ENCODE measurements around the gene PPP2R5C. TPM values are rescaled to one million over a fixed set of nuclear protein-coding genes. Genes with fewer than 3 reads are reported as not detected.
A peak's percentile ranks its signal among the peaks of the same experiment; 100 is the strongest.

The PPP2R5C gene
- total and polyA plus RNA-seq, 2 of the 8 experiments (the other 6 are each of a cell fraction or from before 2014, with no cell fraction given): 49.6 to 95.9 TPM

GRCh38 chr14:101716956-101717662 is 44.4 kb upstream of the PPP2R5C start:
- H3K4me2 ChIP-seq (ENCODE audit: insufficient read depth in 1 of 2, low read depth in 2 of 2, low read length in 2 of 2): peak overlapping the region in 1 of 2 experiments; percentile 30; a peak in 1 of 4 replicates
- CTCF ChIA-PET (ENCODE audit: partially characterized antibody): interaction anchor here (1.4 kb wide), 1 partner anchor 10 kb away, joined by 5 read pairs; no protein-coding TSS in a partner anchor
- peak overlapping the region; percentile 58 for H2AFZ ChIP-seq (ENCODE audit: low read length)
- H3K9ac ChIP-seq (replicated peaks in 1 of 4; ENCODE audit: extremely low read depth in 1 of 4, low read depth in 3 of 4, low read length in 3 of 4): no peak overlapping the region
- H3K23ac ChIP-seq (ENCODE audit: insufficient read length): no peak overlapping the region
- 77% methylated on average over 16 of the region's 17 CpGs; no CpG with 5 or more reads in 1 of the 2 experiments for WGBS, 2 experiments (ENCODE audit: extremely low coverage in 1 of 2, insufficient coverage in 1 of 2, insufficient read length in 1 of 2, insufficient replicate concordance in 2 of 2, low coverage in 1 of 2, low lambda C conversion rate in 2 of 2, missing lambda C conversion rate in 1 of 2)
- POLR2A ChIA-PET (ENCODE audit: partially characterized antibody): interaction anchor here (0.7 kb wide), 1 partner anchor 121 kb away, joined by 3 read pairs; no protein-coding TSS in a partner anchor
- H3K14ac ChIP-seq (ENCODE audit: insufficient read length): peak overlapping the region; percentile 14
- no peak overlapping the region for H2BK20ac ChIP-seq (ENCODE audit: low read length)
- no peaks in the 10 kb centered on the region for H3K36me3 ChIP-seq (ENCODE audit: control insufficient read depth in 2 of 4, insufficient read depth in 4 of 4, low read length in 3 of 4)
- H2BK5ac ChIP-seq (ENCODE audit: low read depth, low read length): 0 out of 2 replicates have a peak overlapping the region, but pooled peaks have one; percentile 16
- no peak overlapping the region for H3K4me3 ChIP-seq (ENCODE audit: extremely low read depth in 1 of 4, insufficient read depth in 2 of 4, low read depth in 3 of 4, low read length in 4 of 4)
- peak overlapping the region; percentile 48 for H3K18ac ChIP-seq (ENCODE audit: extremely low read depth, low read length)
- H4K8ac ChIP-seq (ENCODE audit: extremely low read depth, insufficient read depth, low read length): peak overlapping the region; percentile 73; the same call in 1 of the 2 replicates
- TF ChIP-seq MAX (IDR thresholded peaks at IDR 0.05) (peak; percentile 18; the same call in 1 of the 2 replicates), SIN3A (conservative IDR thresholded peaks at IDR 0.05 in 1 of 2, IDR thresholded peaks at IDR 0.05 in 1 of 2; ENCODE audit: low read depth in 1 of 2, low read length in 2 of 2) (no peak)
- no peak overlapping the region for H2AK5ac ChIP-seq (ENCODE audit: low read depth, low read length)
- H3K23me2 ChIP-seq (ENCODE audit: low read depth, low read length): no peaks in the 10 kb centered on the region
- no peak for FAIRE-seq
- peak overlapping the region; percentile 49 for H4K91ac ChIP-seq (replicated peaks; ENCODE audit: insufficient read length, low read length)
- H2BK15ac ChIP-seq (ENCODE audit: low read length): no peak overlapping the region
- H3K79me2 ChIP-seq (ENCODE audit: control insufficient read depth in 1 of 2, insufficient read depth in 2 of 2, low read length in 2 of 2): no peaks in the 10 kb centered on the region
- no peak overlapping the region for H2BK12ac ChIP-seq (ENCODE audit: low read depth, low read length)
- no peak overlapping the region for H3K56ac ChIP-seq (replicated peaks; ENCODE audit: insufficient read length, low read depth, low read length)
- H4K5ac ChIP-seq (ENCODE audit: insufficient read length, low read depth, low read length): no peak overlapping the region
- no peak overlapping the region for H3K4ac ChIP-seq (replicated peaks; ENCODE audit: insufficient read length, low read depth, low read length)
- peaks cover 2% of the 10 kb centered on the region; the same call in 1 of the 2 replicates for H3K79me1 ChIP-seq (ENCODE audit: low read depth, low read length)
- peaks cover 2 to 8% (median 6%) of the 10 kb centered on the region in 4 experiments; a peak in 6 of 7 replicates for H3K4me1 ChIP-seq (replicated peaks in 1 of 4; ENCODE audit: control insufficient read depth in 3 of 4, insufficient read depth in 4 of 4, low read length in 3 of 4)
- no peak for DNase-seq (ENCODE audit: low read depth in 1 of 2, low spot score in 2 of 2)
- H3K9me3 ChIP-seq (ENCODE audit: insufficient read depth in 2 of 2, low read depth in 1 of 2, low read length in 1 of 2): no peaks in the 10 kb centered on the region
- no peak overlapping the region for H2BK120ac ChIP-seq (replicated peaks; ENCODE audit: low read depth, low read length)
- no peaks in the 10 kb centered on the region for H4K20me1 ChIP-seq (replicated peaks in 1 of 2; ENCODE audit: control insufficient read depth in 1 of 2, insufficient read depth in 2 of 2, low read length in 2 of 2)
- peaks cover 0 to 1% (median 0%) of the 10 kb centered on the region in 4 experiments; a peak in 1 of 7 replicates for H3K27me3 ChIP-seq (replicated peaks in 1 of 4; ENCODE audit: control insufficient read depth in 3 of 4, extremely low read depth in 1 of 4, insufficient read depth in 3 of 4, low read length in 3 of 4)
- H3K27ac ChIP-seq (ENCODE audit: low read depth, low read length): no peak overlapping the region
